H1 (cell line): ENCODE results near the gene RBSN.

Experiments
- BRCA1 ChIP-seq: IDR thresholded peaks from 2 replicates; pipeline ENCODE4 v1.6.1; 2012; ENCODE audit warnings: low read depth, low read length, improper control_type of control experiment
- CTCF ChIP-seq, 3 experiments: IDR thresholded peaks; 1 replicate in 2 of 3; 2 replicates in 1 of 3; pipeline versions ENCODE4 v1.5.1 to v1.6.1; 2011; ENCODE audit warnings: low read length in 3 of 3, mild to moderate bottlenecking in 3 of 3, inconsistent platforms in 2 of 3, low read depth in 1 of 3, moderate library complexity in 1 of 3; ENCODE audit not compliant: insufficient read depth in 1 of 3; ENCODE audit errors: control extremely low read depth in 1 of 3
- POLR2AphosphoS5 ChIP-seq: IDR thresholded peaks from 2 replicates; pipeline ENCODE4 v1.6.1; 2011; ENCODE audit warnings: low read depth, low read length
- SP4 ChIP-seq: IDR thresholded peaks from 2 replicates; pipeline ENCODE4 v1.6.1; 2012; ENCODE audit warnings: low read length, inconsistent platforms
- YY1 ChIP-seq: IDR thresholded peaks from 2 replicates; pipeline ENCODE4 v1.6.1; 2011; ENCODE audit warnings: low read depth, mild to moderate bottlenecking, low read length

- TF ChIP-seq CTCF (IDR thresholded peaks at IDR 0.05; ENCODE audit: control extremely low read depth in 1 of 3, insufficient read depth in 1 of 3, low read depth in 1 of 3, low read length in 3 of 3) (no peak), POLR2AphosphoS5 (no peak), BRCA1 (no peak), YY1 (no peak), SP4 (no peak)
Measured at GRCh38 chr3:15102256-15102655, 3.3 kb upstream of the RBSN start.
